T-helper 1 cell (primary cell): ENCODE data around the gene BRSK2.
"Not testable (repeated sequence)": the region's sequence is repeated elsewhere in the genome, so short reads cannot be mapped to it uniquely, and the experiment has no call there.

Source experiments
- DNase-seq, 5 donors: peaks; one replicate each; pipeline ENCODE4 v3.0.0-alpha.2; 2012 to 2020

BRSK2 gene

GRCh38 chr11:1397146-1397861 lies 7.6 kb downstream of the BRSK2 start:
- DNase-seq, result peak in 1 of 5 donors; percentile 4

DNA sequence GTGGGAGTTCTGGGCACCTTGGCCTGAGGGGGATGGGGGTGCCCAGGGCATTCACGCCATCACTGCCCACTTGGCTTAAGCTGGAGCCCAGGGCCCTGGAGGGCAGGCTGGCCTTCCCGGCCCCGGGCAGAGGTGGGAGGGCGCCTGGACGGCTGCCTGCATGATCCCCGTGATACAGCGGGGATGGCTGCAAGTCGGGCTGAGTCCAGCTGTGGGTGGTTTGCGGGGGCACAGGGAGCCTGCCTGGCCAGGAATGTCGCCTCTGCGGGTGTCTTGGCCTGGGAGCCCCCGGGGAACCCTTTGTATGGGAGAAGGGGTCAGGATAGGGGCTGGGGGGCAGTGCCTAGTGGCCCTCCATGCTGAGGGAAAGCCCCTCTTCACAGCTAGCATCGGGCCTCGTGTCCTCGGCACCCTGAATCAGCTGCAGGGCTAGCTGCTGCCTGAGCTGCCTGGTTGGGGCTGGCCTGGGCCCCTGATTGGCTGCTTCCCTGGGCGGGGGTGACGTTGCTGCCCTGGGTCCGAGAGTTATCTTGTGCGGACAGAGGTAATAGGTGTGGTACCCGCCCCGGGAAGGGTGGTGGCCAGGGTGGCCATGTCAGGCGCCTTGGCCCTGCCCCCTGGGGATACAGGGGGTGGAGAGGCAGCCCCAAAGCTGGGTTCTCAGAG lies 8.3 kb downstream of the BRSK2 start:
- peak in 1 of 5 donors; percentile 5 for DNase-seq

- DNase-seq, result no peak
Measured at GRCh38 chr11:1398528-1399235, 8.9 kb downstream of the BRSK2 start.

DNA sequence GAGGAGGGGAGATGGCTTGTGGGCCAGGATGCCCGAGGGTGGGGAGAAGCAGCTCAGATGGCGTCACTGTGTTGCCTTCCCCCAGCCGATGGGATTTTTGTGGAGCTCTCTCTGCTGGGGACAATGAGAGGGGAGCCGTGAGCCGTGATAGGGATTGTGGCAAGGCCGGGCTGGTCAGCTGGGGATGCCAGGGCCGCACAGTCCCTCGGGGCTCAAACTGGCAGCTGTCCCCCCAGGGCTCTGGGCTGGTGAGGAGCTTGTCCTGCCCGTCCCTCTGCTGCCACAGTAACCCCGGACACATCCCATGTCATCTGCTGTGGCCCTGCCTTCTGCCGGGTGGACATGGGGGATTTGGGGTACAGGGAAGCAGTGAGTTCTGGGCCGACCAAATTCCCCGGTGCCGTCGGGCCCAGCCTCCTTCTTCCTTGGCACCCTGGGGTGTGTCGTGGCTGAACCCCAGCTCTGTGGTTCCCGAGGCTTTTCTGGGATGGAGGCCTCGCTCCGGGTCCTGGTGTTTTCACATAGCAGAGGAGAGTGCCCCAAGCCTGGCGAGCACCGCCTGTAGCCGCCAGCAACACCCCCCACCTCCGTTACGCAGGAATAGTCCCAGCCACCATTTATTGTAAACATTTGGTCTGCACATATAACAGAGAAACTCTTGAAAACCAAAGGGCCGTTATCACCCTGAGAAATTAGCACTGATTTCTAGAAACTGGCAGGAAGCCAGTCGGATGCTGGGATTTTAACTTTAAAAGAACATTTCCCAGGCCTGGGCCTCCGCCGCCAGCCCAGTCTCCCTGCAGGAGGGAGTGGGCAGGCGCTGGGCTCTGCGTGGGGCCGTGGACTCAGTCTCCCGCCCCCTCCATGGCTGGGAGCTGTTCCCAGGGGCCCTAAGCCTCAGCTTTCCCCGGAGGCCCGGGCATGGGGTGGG lies 9.9 kb downstream of the BRSK2 start:
- no peak for DNase-seq

DNA sequence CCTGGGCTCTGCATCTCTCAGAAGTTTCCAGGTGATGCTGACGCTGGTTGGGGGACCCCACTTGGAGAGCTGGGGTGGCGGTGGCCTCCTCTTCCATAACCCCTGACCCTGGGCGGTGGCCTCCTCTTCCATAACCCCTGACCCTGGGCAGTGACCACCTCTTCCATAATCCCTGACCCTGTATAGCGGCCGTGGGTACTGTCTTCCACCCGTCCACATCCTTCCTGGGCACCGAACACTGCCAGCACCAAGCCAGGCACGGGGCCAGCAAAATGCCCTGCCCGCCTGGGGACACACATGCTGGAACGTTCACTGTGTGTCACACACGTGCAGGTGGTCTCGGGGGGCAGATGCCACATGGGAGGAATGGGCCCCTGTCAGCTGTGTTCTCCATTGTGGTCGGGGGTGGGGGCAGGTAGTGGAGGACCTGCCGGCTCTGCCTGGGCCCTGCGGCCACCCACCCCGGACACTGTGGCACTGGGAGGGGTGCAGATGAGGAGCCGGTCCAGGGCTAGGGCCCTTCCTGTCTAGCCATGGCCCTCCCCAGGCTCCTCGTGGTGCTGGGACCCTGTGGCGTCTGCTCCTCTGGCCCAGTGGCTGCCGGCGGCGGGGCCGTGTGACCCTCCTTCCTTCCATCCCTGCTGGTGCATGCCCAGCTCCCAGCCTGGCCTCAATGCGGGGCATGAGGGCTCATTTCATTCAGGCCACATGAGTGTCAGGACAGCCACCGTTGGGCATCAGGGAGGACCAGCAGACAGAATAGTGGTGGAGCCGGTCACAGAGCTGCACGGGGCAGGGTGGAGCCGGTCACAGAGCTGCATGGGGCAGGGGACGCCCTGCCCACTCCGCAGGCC lies 10.8 kb downstream of the BRSK2 start:
- no peak for DNase-seq

DNA sequence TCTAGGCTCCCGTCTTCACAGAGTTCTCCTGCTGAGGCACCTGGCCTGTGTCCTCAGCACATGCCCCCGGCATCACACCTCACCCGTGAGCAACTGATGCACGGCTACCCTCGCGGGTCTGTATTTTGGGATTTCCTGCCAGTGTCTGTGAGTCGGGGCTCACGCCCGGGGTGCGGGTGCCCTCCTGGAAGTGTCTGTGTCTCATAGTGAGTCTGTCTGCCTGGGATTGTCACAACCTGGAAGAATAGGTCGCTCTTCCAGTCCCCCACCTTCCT lies 11.4 kb downstream of the BRSK2 start:
- DNase-seq, result peak in 1 of 5 donors; percentile 5

GRCh38 chr11:1401656-1402221 lies 12.0 kb downstream of the BRSK2 start:
- peak in 3 of 5 donors; percentile 6 to 39 (median 38) for DNase-seq

- DNase-seq, result no peak
Measured at GRCh38 chr11:1402355-1403077, 12.8 kb downstream of the BRSK2 start.

- DNase-seq, result no peak
Measured at GRCh38 chr11:1403078-1403620, 13.4 kb downstream of the BRSK2 start.

- peak in 1 of 5 donors; percentile 7 for DNase-seq
Measured at GRCh38 chr11:1403721-1404460, 14.2 kb downstream of the BRSK2 start.

DNA sequence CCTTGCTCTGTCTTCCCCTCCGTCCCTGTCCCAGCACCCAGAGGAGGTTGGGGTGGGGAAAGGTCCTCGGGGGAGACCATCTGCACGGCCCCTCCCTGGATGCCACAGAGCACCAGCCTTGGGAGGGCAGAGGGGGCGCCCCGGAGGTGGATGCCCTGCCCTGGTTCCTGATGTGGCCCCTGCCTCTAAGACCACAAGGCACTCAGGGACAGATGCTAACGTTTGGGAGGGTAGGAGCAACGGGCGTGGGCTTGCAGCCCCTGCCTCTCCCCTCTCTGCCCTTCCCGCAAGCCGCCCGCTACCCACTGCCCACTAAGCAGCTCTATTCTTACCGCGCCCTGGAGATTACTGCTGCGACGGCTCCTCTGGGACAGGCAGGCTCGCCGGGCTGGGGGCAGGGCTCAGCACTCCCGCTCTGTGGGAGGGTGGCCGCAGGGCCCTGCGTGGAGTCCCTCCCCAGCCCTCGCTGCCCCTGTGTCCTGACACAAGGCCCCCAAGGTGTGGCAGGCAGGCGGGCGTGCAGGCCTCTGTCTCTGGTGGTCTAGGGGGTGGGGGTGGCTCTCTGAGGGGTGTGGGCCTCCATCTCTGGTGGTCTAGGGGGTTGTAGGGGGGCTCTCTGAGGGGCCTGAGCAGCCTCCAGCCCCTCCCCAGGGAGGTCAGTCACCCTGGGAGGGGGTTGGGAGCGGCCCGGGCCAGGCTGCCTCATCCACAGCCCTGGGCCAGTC lies 14.9 kb downstream of the BRSK2 start:
- no peak for DNase-seq

DNA sequence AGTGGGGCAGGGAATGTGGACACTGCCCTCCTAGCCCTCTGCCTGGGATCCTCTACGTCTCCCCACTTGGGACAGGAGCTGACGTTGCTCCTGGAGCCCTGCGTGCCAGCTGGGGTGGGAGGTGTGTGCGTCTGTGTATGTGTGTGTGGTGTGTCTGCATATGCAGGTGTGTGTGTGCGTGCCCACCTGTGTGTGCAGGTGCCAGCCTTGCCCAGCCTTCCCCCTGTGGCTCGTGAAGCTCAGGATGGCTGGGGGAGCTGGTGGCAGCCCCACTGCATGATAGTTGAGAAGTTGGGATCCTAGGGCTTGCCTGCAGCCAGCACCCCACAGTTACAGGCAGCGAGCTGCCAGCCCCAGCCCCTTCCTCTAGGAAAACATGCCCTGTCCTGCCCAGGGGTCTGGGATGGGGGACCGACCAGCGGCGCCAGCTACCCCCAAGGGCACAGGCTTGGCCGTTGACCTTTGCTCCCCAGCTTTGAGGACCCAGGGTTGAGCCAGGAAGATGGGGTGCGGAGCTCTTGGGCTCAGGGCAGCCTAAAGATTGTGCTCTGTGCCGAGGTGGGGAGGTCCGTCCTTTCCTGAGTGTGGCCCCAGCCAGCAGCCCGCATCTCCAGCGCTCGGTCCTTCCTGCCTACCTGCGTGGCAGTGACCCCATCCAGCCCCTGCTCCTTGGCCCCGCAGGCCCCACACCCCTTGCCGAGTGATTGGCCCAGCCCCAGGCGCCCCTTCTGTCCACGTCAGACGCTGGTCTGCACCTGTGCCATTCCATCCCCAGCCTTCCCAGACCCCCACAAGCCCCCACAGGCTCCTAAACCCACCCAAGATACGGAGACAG lies 15.7 kb downstream of the BRSK2 start:
- no peak for DNase-seq

DNA sequence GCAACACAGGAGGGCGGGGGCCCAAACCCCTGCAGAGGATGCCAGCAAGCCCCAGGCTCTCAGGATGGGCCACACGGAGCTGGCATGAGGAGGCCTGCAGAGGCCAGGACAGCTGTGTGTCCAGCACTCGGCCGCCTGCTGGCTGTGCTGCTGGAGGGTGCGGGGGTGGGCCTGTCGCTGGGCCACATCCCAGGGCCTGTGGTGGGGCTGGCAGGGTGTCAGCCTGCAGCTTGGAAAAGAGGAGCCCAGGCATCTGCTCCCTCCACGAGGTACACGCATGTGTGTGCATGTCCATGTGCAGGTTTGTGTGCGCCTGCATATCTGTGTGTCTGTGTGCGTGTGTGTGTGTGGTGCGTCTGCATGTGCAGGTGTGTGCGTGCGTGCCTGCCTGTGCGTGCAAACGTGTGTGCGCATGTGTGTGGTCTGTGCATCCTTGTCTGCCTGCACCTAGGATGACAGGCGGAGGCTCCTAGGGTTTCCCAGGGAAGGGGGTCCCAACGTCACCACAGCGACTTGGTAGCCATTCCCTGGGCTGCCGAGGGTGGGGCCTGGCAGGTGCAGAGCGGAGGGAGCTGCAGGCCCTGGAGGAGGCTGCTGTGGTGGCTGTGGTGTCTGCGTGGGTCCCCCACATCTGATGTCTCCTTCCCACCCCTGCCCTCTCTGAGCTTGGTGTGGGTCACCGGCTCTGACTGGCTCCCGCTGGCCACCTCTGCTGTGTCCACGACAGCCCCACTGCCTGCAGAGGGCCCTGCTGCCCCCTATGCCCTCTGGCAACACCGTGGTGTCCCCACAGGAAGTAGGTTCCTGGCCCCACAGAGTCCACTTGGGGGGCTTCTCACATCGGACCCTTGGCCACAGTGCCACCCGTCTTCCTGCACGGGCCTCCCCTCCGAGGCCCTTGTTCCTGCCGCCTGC lies 17.1 kb downstream of the BRSK2 start:
- DNase-seq, result no peak

DNA sequence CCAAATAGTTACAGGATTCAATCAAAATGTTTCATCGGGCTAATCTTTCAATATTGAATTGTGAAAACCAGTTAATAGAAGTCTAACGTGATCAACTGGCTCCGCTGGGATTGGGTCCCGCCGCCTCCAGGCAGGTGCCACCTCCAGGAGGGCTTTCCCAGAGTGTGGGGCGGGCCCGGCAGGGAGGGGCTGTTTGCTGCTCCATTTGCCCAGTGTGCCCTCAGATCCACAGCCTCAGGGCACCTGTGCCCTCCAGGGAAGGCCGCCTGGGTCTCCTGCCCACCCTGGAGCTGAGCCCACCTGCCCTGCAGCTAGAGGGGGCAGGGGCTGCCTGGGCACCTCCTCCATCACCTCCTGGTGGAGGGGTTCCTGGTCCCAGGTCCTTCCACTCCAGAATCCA lies 17.9 kb downstream of the BRSK2 start:
- DNase-seq, result no peak

- no peak for DNase-seq
Measured at GRCh38 chr11:1408346-1408745, 18.6 kb downstream of the BRSK2 start.

DNA sequence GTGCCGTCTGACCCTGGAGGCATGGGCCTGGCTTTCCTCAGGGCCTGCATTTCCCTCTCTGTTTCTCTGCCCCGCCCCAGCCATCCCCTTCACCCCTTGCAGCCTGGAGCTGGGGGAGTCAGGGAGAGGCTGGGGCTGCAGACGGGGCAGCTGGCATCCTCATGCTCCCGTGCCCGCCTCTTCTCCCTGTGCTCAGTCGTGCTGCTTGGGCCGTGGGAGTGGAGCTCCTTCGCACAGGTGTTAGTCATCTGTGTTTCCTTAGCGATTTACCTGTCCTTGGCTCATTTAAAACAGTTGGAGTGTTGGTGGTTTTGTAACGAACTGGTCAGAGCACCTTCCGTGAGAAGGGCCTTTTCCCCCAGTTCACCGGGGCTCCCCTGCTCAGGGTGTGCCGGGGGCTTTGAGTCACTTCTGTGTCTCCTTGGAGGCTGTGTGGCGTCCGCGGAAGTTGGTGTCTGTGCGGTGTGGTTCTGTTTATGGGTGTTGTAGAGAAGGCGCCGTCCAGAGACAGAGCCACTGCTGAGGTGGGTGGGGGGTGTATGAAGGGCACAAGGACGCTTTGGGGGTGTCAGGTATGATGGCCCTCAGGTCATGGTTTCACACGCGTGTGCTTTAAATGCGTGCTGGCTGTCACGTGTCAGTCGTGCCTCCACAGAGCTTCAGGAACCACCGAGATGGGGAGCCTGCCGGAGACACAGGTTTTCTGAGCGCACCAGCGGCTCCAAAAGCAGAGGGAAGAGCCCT lies 19.5 kb downstream of the BRSK2 start:
- no peak for DNase-seq

GRCh38 chr11:1409852-1410125 lies 20.1 kb downstream of the BRSK2 start:
- DNase-seq, result not testable (repeated sequence)
